ENCODE data around the gene CLEC16A.
A peak's percentile ranks its signal among the peaks of the same experiment; 100 is the strongest.
"Not testable (repeated sequence)": the region's sequence is repeated elsewhere in the genome, so short reads cannot be mapped to it uniquely, and the experiment has no call there.

The CLEC16A gene

GRCh38 chr16:11100239-11100750 lies 155.9 kb downstream of the CLEC16A start:
- Histone ChIP-seq H3K4me3 (ENCODE audit: low read length) (no peak overlapping the region), H3K56ac (ENCODE audit: low read length) (peak overlapping the region; percentile 52), H3K4me2 (ENCODE audit: low read length) (no peak overlapping the region), H3K79me1 (ENCODE audit: low read length) (no peaks in the 10 kb centered on the region), H3K36me3 (ENCODE audit: control insufficient read depth, insufficient read depth, low read length) (no peaks in the 10 kb centered on the region), H2AK5ac (ENCODE audit: low read length) (no peak overlapping the region), H2BK120ac (ENCODE audit: low read depth, low read length) (no peak overlapping the region), H3K23ac (ENCODE audit: low read length) (no peak overlapping the region), H3K4ac (ENCODE audit: low read depth, low read length) (no peak overlapping the region), H4K5ac (ENCODE audit: low read length) (no peak overlapping the region), H3K79me2 (ENCODE audit: control insufficient read depth, insufficient read depth, low read length) (no peaks in the 10 kb centered on the region), H3K9ac (ENCODE audit: low read length) (peak overlapping the region; percentile 4), H3K27me3 (ENCODE audit: insufficient read depth, low read length, poor library complexity) (no peaks in the 10 kb centered on the region), H2BK5ac (ENCODE audit: low read length) (peak overlapping the region; percentile 17), H3K4me1 (ENCODE audit: control insufficient read depth, low read depth, low read length) (peaks cover 20% of the 10 kb centered on the region), H2BK15ac (replicated peaks; ENCODE audit: low read depth) (no peak overlapping the region), H3K27ac (ENCODE audit: low read depth, low read length) (peak overlapping the region; percentile 32), H4K8ac (ENCODE audit: low read depth, low read length) (no peak overlapping the region), H3K18ac (ENCODE audit: low read length) (peak overlapping the region; percentile 82)
- DNase-seq, result peak; percentile 98
- WGBS (ENCODE audit: extremely low coverage, insufficient coverage, low lambda C conversion rate), result no CpG with 5 or more reads among the region's 6 CpGs

- peak overlapping the region; percentile 44 for H3K4ac ChIP-seq (ENCODE audit: low read depth, low read length)
- peak overlapping the region; percentile 59 for H3K56ac ChIP-seq (ENCODE audit: low read length)
- no peak overlapping the region for H2BK120ac ChIP-seq (ENCODE audit: low read depth, low read length)
- peak overlapping the region; percentile 67 for H2BK5ac ChIP-seq (ENCODE audit: low read length)
- H3K18ac ChIP-seq (ENCODE audit: low read length), result peak overlapping the region; percentile 2
- H2AK5ac ChIP-seq (ENCODE audit: low read length), result peak overlapping the region; percentile 100
- H3K27ac ChIP-seq (ENCODE audit: low read depth, low read length), result no peak overlapping the region
- no peak overlapping the region for H2BK15ac ChIP-seq (replicated peaks; ENCODE audit: low read depth)
- peak overlapping the region; percentile 90 for H4K5ac ChIP-seq (ENCODE audit: low read length)
- no peaks in the 10 kb centered on the region for H3K79me1 ChIP-seq (ENCODE audit: low read length)
- H3K4me1 ChIP-seq (ENCODE audit: control insufficient read depth, low read depth, low read length), result peaks cover 26% of the 10 kb centered on the region
- DNase-seq, result no peak
- WGBS (ENCODE audit: extremely low coverage, insufficient coverage, low lambda C conversion rate), result no CpG with 5 or more reads among the region's 6 CpGs
- H3K23ac ChIP-seq (ENCODE audit: low read length), result no peak overlapping the region
- H3K36me3 ChIP-seq (ENCODE audit: control insufficient read depth, insufficient read depth, low read length), result no peaks in the 10 kb centered on the region
- peak overlapping the region; percentile 36 for H3K9ac ChIP-seq (ENCODE audit: low read length)
- no peak overlapping the region for H3K4me2 ChIP-seq (ENCODE audit: low read length)
- no peak overlapping the region for H3K4me3 ChIP-seq (ENCODE audit: low read length)
- H4K8ac ChIP-seq (ENCODE audit: low read depth, low read length), result no peak overlapping the region
- H3K27me3 ChIP-seq (ENCODE audit: insufficient read depth, low read length, poor library complexity), result no peaks in the 10 kb centered on the region
- no peaks in the 10 kb centered on the region for H3K79me2 ChIP-seq (ENCODE audit: control insufficient read depth, insufficient read depth, low read length)
Observed at GRCh38 chr16:11101283-11101682, 156.9 kb downstream of the CLEC16A start.

GRCh38 chr16:11101695-11102522 lies 157.5 kb downstream of the CLEC16A start:
- Histone ChIP-seq H3K79me1 (ENCODE audit: low read length) (no peaks in the 10 kb centered on the region), H4K8ac (ENCODE audit: low read depth, low read length) (no peak overlapping the region), H3K4me1 (ENCODE audit: control insufficient read depth, low read depth, low read length) (peaks cover 28% of the 10 kb centered on the region), H3K56ac (ENCODE audit: low read length) (peak overlapping the region; percentile 45), H3K4ac (ENCODE audit: low read depth, low read length) (peak overlapping the region; percentile 96), H3K18ac (ENCODE audit: low read length) (no peak overlapping the region), H4K5ac (ENCODE audit: low read length) (no peak overlapping the region), H3K23ac (ENCODE audit: low read length) (no peak overlapping the region), H3K4me2 (ENCODE audit: low read length) (no peak overlapping the region), H2BK120ac (ENCODE audit: low read depth, low read length) (no peak overlapping the region), H3K36me3 (ENCODE audit: control insufficient read depth, insufficient read depth, low read length) (no peaks in the 10 kb centered on the region), H2BK15ac (replicated peaks; ENCODE audit: low read depth) (no peak overlapping the region), H2BK5ac (ENCODE audit: low read length) (no peak overlapping the region), H3K27ac (ENCODE audit: low read depth, low read length) (no peak overlapping the region), H3K27me3 (ENCODE audit: insufficient read depth, low read length, poor library complexity) (no peaks in the 10 kb centered on the region), H2AK5ac (ENCODE audit: low read length) (peak overlapping the region; percentile 91), H3K4me3 (ENCODE audit: low read length) (no peak overlapping the region), H3K9ac (ENCODE audit: low read length) (peak overlapping the region; percentile 12), H3K79me2 (ENCODE audit: control insufficient read depth, insufficient read depth, low read length) (no peaks in the 10 kb centered on the region)
- no CpG with 5 or more reads among the region's 9 CpGs for WGBS (ENCODE audit: extremely low coverage, insufficient coverage, low lambda C conversion rate)
- no peak for DNase-seq

GRCh38 chr16:11102523-11102898 lies 158.1 kb downstream of the CLEC16A start:
- no peak overlapping the region for H3K27ac ChIP-seq (ENCODE audit: low read depth, low read length)
- peak overlapping the region; percentile 12 for H3K9ac ChIP-seq (ENCODE audit: low read length)
- H3K79me2 ChIP-seq (ENCODE audit: control insufficient read depth, insufficient read depth, low read length), result no peaks in the 10 kb centered on the region
- H2AK5ac ChIP-seq (ENCODE audit: low read length), result peak overlapping the region; percentile 91
- no peak overlapping the region for H4K8ac ChIP-seq (ENCODE audit: low read depth, low read length)
- H3K4me2 ChIP-seq (ENCODE audit: low read length), result no peak overlapping the region
- no CpG with 5 or more reads among the region's 3 CpGs for WGBS (ENCODE audit: extremely low coverage, insufficient coverage, low lambda C conversion rate)
- H4K5ac ChIP-seq (ENCODE audit: low read length), result no peak overlapping the region
- peak overlapping the region; percentile 88 for H2BK5ac ChIP-seq (ENCODE audit: low read length)
- peak overlapping the region; percentile 1 for H2BK120ac ChIP-seq (ENCODE audit: low read depth, low read length)
- no peak overlapping the region for H3K4me3 ChIP-seq (ENCODE audit: low read length)
- no peaks in the 10 kb centered on the region for H3K79me1 ChIP-seq (ENCODE audit: low read length)
- no peaks in the 10 kb centered on the region for H3K27me3 ChIP-seq (ENCODE audit: insufficient read depth, low read length, poor library complexity)
- H3K18ac ChIP-seq (ENCODE audit: low read length), result peak overlapping the region; percentile 65
- H3K56ac ChIP-seq (ENCODE audit: low read length), result peak overlapping the region; percentile 45
- peak overlapping the region; percentile 96 for H3K4ac ChIP-seq (ENCODE audit: low read depth, low read length)
- no peak overlapping the region for H2BK15ac ChIP-seq (replicated peaks; ENCODE audit: low read depth)
- DNase-seq, result no peak
- H3K23ac ChIP-seq (ENCODE audit: low read length), result peak overlapping the region; percentile 73
- no peaks in the 10 kb centered on the region for H3K36me3 ChIP-seq (ENCODE audit: control insufficient read depth, insufficient read depth, low read length)
- H3K4me1 ChIP-seq (ENCODE audit: control insufficient read depth, low read depth, low read length), result peaks cover 31% of the 10 kb centered on the region

GRCh38 chr16:11103301-11103700 lies 158.9 kb downstream of the CLEC16A start:
- H2AK5ac ChIP-seq (ENCODE audit: low read length), result peak overlapping the region; percentile 96
- H2BK15ac ChIP-seq (replicated peaks; ENCODE audit: low read depth); H3K27ac ChIP-seq (ENCODE audit: low read depth, low read length); H3K27me3 ChIP-seq (ENCODE audit: insufficient read depth, low read length, poor library complexity); H3K36me3 ChIP-seq (ENCODE audit: control insufficient read depth, insufficient read depth, low read length); H4K8ac ChIP-seq (ENCODE audit: low read depth, low read length); H3K4me2 ChIP-seq (ENCODE audit: low read length); H4K5ac ChIP-seq (ENCODE audit: low read length); H3K79me1 ChIP-seq (ENCODE audit: low read length); H3K79me2 ChIP-seq (ENCODE audit: control insufficient read depth, insufficient read depth, low read length); DNase-seq; H3K4me3 ChIP-seq (ENCODE audit: low read length); H3K9ac ChIP-seq (ENCODE audit: low read length); H3K23ac ChIP-seq (ENCODE audit: low read length): not testable (repeated sequence)
- H2BK5ac ChIP-seq (ENCODE audit: low read length), result peak overlapping the region; percentile 38
- H3K18ac ChIP-seq (ENCODE audit: low read length), result peak overlapping the region; percentile 65
- no CpG with 5 or more reads among the region's 5 CpGs for WGBS (ENCODE audit: extremely low coverage, insufficient coverage, low lambda C conversion rate)
- peak overlapping the region; percentile 7 for H2BK120ac ChIP-seq (ENCODE audit: low read depth, low read length)
- peak overlapping the region; percentile 96 for H3K4ac ChIP-seq (ENCODE audit: low read depth, low read length)
- peaks cover 33% of the 10 kb centered on the region for H3K4me1 ChIP-seq (ENCODE audit: control insufficient read depth, low read depth, low read length)
- H3K56ac ChIP-seq (ENCODE audit: low read length), result peak overlapping the region; percentile 63
